A549 (cell line): Measurements from ENCODE around the gene ARHGAP26.

ENCODE experiments used
- CBX2 ChIP-seq: fragments of 200-600 bp; sonication (generic); IDR thresholded peaks from 2 replicates; pipeline ENCODE4 v1.6.1; 2016; ENCODE audit warnings: low read depth, mild to moderate bottlenecking, borderline replicate concordance
- CHD2 ChIP-seq: fragments of 150-350 bp; IDR thresholded peaks from 2 replicates; pipeline ENCODE4 v1.6.1; 2014; ENCODE audit warnings: low read length; ENCODE audit not compliant: partially characterized antibody
- EP300 ChIP-seq, 2 experiments: fragments of >200 bp; sonication (Bioruptor Twin); formaldehyde crosslinking; IDR thresholded peaks; 2 replicates in 1 of 2; 3 replicates in 1 of 2; pipeline ENCODE4 v1.6.1; 2016 to 2017
- ESRRA ChIP-seq: fragments of 150-350 bp; IDR thresholded peaks from 2 replicates; pipeline ENCODE4 v1.6.1; 2014; ENCODE audit warnings: mild to moderate bottlenecking, low read length, borderline replicate concordance
- HDAC2 ChIP-seq: fragments of 200-600 bp; sonication (generic); IDR thresholded peaks from 2 replicates; pipeline ENCODE4 v1.6.1; 2016
- POLR2A ChIP-seq: IDR thresholded peaks from 2 replicates; pipeline ENCODE4 v1.6.1; 2012; ENCODE audit warnings: mild to moderate bottlenecking, low read length
- RAD21 ChIP-seq, 2 experiments: fragments of >200 bp in 1 of 2; sonication (Bioruptor Twin) in 1 of 2; formaldehyde crosslinking in 1 of 2; IDR thresholded peaks in 1 of 2; conservative IDR thresholded peaks in 1 of 2; 2 replicates in 1 of 2; 3 replicates in 1 of 2; pipeline ENCODE4 v1.6.1; 2012 to 2018; ENCODE audit warnings: inconsistent platforms in 1 of 2
- RARB ChIP-seq: fragments of 250-450 bp; sonication (Bioruptor Pico); IDR thresholded peaks from 2 replicates; pipeline ENCODE4 v1.8.0; 2021; ENCODE audit warnings: mild to moderate bottlenecking, moderate library complexity
- RFX5 ChIP-seq: fragments of 450-650 bp; IDR thresholded peaks from 2 replicates; pipeline ENCODE4 v1.7.1; 2014; ENCODE audit warnings: antibody characterized with exemption, mild to moderate bottlenecking, moderate library complexity
- TF ChIP-seq, protein P1 (sequence below): fragments of >200 bp; sonication (Bioruptor Twin); formaldehyde crosslinking; IDR thresholded peaks from 3 replicates; pipeline ENCODE4 v1.5.1; 2016
- TF ChIP-seq, protein P2 (sequence below): fragments of 450-650 bp; IDR thresholded peaks from 2 replicates; pipeline ENCODE4 v1.6.1; 2014; ENCODE audit warnings: antibody characterized with exemption

DNA sequence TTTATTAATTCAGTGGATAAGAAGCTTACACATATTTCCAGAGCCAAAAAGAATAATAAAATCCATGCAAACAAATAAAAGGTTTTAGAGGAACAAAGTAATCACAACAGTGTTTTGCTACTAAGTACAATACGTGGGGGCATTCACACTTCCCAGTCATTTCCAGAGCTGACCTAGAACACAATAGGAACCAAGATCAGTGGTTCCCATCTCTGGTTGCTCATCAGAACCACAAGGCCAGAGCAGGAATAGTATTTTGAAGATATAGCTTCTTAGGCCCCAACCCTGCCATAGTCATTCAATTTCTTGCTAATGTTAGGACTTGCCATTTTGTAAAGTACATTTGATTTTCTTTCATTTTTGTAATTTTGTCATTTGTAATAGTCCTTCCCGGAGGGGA, 417.9 kb downstream of the ARHGAP26 start:
- TF ChIP-seq RAD21 (conservative IDR thresholded peaks at IDR 0.05 in 1 of 2, IDR thresholded peaks at IDR 0.05 in 1 of 2) (no peak), CBX2 (no peak), POLR2A (no peak), CHD2 (no peak), EP300 (IDR thresholded peaks at IDR 0.05) (no peak), RARB (CRISPR knock-in tag) (no peak), ESRRA (no peak), RFX5 (no peak), HDAC2 (no peak)
- TF ChIP-seq, protein P1, sequence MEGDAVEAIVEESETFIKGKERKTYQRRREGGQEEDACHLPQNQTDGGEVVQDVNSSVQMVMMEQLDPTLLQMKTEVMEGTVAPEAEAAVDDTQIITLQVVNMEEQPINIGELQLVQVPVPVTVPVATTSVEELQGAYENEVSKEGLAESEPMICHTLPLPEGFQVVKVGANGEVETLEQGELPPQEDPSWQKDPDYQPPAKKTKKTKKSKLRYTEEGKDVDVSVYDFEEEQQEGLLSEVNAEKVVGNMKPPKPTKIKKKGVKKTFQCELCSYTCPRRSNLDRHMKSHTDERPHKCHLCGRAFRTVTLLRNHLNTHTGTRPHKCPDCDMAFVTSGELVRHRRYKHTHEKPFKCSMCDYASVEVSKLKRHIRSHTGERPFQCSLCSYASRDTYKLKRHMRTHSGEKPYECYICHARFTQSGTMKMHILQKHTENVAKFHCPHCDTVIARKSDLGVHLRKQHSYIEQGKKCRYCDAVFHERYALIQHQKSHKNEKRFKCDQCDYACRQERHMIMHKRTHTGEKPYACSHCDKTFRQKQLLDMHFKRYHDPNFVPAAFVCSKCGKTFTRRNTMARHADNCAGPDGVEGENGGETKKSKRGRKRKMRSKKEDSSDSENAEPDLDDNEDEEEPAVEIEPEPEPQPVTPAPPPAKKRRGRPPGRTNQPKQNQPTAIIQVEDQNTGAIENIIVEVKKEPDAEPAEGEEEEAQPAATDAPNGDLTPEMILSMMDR, result no peak
- TF ChIP-seq, protein P2, sequence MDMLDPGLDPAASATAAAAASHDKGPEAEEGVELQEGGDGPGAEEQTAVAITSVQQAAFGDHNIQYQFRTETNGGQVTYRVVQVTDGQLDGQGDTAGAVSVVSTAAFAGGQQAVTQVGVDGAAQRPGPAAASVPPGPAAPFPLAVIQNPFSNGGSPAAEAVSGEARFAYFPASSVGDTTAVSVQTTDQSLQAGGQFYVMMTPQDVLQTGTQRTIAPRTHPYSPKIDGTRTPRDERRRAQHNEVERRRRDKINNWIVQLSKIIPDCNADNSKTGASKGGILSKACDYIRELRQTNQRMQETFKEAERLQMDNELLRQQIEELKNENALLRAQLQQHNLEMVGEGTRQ, result no peak
